ENCODE measurements around the gene PCCA.

DNA sequence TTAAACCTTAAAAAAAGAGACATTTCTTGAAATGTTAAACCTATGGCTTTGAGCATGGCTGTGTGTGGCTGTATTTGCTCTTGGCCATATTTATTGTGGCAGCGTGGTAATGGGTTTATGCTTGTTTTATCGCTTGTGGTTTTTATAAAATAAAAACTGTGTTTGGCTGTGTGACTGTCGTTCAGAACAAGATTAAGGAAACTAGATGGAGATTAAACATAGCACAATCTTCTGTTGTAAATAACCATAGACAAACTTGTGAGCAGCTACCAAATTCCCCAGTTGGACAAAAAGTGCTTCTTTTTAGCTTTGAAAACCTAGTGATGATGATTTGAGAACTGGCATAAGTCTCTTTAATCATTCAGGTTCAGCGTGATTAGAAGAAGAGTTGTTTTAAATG lies 308.7 kb downstream of the PCCA start:
- TF ChIP-seq FOXA1 (IDR thresholded peaks at IDR 0.05) = no peak
- TF ChIP-seq FOXM1 (IDR thresholded peaks at IDR 0.05; ENCODE audit: borderline replicate concordance) = no peak
- TF ChIP-seq ZNF384 (IDR thresholded peaks at IDR 0.05) = no peak
- no peak for TF ChIP-seq LEF1 (IDR thresholded peaks at IDR 0.05; ENCODE audit: borderline replicate concordance)
- TF ChIP-seq ARNT (IDR thresholded peaks at IDR 0.05) = no peak
- TF ChIP-seq HDGF (IDR thresholded peaks at IDR 0.05; ENCODE audit: borderline replicate concordance) = no peak
- TF ChIP-seq SUZ12 (IDR thresholded peaks at IDR 0.05) = no peak
- no peak for TF ChIP-seq TARDBP (IDR thresholded peaks at IDR 0.05)
- TF ChIP-seq PKNOX1 (IDR thresholded peaks at IDR 0.05) = no peak
- TF ChIP-seq FOXK2 (IDR thresholded peaks at IDR 0.05) = no peak
- no peak for TF ChIP-seq ELF4 (IDR thresholded peaks at IDR 0.05)
- no peak for TF ChIP-seq SP1 (IDR thresholded peaks at IDR 0.05)
- TF ChIP-seq NFRKB (IDR thresholded peaks at IDR 0.05) = no peak
- no peak for TF ChIP-seq BHLHE40 (IDR thresholded peaks at IDR 0.05; ENCODE audit: borderline replicate concordance)
